Stimulated activated CD4-positive, alpha-beta T cell treated with anti-CD3 and anti-CD28 coated beads, Interleukin-1b, Interleukin-23, amount 100 ng/mL, for 24 hours (primary cell): ENCODE data around the gene RHCG.
"Not testable (repeated sequence)": the region's sequence is repeated elsewhere in the genome, so short reads cannot be mapped to it uniquely, and the experiment has no call there.

Experiments used
- DNase-seq, 4 experiments: peaks; one replicate each; pipeline ENCODE4 v3.0.0-alpha.2; 2020; ENCODE audit warnings: low read depth in 4 of 4, low spot score in 1 of 4

Gene RHCG

DNA sequence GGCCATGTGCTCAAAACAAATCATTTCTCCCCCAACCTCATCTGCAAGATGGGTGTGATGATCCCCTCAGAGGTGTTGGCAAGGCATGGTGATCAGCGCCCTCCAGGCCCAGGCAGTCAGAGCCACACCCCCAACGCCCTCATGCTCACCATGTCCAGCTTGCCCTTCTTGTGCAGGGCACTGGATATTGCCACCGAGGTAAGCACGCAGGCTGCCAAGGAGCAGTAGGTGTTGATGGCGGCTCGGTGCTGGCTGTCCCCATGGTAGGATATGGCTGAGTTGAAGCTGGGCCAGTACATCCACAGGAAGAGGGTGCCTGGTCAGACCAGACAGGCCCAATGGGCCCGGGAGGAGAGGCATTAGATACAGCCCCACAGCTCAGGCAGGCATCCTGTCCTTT, 17.2 kb downstream of the RHCG start:
- no peak for DNase-seq

DNA sequence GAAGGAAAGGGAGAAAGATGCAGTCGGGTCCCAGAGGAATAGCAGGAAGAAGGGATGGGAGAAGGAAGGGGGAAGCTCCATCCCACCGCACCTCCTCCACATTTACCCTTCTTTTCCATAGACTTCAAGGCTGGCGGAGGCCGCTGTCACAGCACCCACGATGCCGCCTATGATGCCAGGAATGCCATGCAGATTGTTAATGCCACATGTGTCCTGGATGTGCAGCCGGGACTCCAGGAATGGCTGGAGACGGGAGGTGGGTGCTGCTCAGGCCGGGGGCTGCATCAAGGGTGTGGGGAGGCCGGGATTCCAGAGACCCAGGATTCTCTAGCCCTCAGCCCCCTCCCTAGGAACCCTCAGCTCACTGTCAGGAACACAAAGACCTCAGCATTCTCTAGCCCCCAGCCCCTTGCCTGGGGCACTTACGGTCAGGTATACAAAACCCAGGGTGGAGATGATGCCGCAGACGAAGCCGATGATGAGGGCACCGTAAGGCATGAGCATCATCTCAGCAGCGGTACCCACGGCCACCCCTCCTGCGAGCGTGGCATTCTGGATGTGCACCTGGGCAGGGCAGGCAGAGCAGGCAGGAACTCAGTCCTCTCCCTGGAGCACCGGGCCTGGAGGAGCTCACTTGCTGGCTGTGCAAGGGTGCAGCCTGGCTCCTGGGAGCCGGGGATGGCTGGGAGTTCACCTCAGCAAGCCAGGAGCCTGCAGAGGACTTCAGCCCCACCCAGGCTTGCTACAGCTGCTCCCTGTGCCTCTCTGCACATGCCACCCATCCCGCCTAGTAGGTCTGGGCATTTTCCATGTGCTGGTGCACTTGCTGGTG, 18.8 kb downstream of the RHCG start:
- DNase-seq: no peak

DNA sequence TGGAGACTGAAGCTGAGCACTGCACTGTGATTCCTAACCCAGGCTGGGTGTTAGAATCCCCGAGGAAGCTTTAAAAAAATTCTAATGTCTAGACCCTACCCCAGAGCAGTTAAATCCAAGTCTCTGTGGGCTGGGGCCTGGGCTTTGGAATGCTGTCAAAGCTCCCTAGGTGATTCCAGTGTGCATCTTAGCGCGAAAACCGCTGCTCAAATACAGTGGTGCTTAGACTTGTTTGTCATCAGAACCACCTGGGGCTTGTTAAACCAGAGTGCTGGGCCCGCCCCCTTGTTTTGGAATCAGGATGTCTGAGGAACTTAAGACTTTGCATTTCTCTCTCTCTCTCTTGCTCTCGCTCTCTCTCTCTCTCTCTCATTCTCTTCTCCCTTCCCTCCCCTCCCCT, 20.7 kb downstream of the RHCG start:
- no peak for DNase-seq

DNA sequence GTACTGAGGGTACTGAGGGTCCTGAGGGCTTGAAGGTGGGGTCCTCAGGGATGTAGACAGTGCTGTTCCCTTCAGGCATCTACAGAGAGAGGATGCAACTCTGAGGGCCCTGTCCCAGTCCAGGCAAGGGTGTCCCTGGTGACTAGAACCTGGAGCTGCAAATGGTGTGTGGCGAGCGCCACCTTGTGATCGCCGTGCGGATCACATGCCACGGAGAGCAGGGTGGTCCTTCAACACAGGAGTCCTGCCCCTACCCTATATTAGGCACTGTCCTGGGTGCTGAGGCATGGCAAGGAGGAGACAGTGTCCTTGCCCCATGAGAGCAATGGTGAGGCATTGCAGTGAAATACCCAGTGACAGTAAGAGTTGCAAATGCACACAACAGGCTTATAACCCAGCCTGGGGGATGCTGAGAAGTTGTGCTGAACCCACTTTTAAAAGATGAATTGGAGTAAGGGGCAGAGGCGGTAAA, 23.6 kb downstream of the RHCG start:
- peak in 1 of 4 experiments; percentile 30 for DNase-seq

DNA sequence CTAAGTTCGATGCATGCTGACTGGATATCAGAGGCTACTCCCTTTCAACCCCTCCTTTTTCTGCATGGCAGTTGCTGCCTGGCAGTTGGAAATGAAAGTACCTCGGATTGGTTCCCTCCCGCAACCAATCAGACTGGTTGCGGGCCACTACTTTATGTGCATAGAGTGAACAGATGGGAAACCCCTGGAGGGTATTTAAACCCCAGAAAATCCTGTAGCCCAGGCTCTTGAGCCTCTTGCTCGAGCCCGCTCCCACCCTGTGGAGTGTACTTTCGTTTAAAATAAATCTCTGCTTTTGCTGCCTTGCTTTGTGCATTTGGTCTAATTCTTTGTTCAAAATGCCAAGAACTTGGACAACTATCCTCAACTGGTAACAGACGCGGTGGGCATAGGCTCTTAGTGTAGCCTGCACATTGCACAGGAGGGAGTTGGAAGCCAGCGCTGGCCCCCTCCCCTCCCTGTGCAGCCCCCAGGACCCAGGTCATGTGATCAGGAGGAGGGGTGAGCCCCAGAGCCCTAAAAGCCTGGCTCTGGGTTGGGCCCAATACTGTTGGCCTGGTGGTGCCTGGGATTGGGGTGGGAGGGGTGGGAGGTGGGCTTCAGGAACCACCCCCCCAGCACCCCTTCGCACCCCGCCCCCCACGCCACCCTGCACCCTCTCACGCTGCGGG, 26.8 kb downstream of the RHCG start:
- DNase-seq: no peak

DNA sequence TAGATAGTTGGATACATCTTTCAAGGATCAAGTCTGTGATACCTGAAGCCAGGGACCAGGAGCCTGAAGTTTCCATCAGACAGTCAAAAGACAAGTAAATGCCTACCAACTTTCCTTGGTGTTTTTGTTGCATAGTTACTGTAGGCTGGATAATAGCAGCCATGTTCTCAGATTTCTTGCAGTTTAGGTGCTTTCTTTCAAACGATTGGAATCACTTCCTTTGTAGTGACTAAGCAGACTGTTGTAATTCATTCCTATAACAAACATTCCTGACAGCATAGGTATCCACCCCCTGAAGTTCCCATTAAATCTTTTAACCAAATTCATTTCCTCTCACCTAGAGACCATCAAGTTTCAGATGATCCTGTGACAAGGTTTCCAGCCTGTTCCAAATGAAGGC, 27.6 kb downstream of the RHCG start:
- not testable (repeated sequence) for DNase-seq

DNA sequence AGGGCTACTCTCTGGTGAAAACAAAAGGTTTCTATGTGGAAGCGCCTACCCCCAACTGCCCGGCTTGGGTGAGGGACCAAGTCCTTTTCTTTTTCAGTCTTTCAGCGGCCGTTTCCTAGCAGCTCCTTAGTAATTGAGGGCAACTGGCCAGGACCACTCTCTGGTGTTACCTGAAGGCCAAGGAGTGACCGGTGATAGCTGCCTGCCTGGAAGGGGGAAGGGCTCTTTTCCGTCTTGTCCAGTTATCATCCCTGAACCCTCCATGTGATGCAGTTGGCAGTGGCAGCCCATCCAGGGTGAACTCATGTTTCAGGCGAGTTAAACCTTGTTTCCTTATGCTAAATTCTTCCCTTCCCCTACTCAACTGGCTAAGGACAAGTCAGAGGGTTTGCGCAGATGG, 33.3 kb downstream of the RHCG start:
- no peak for DNase-seq

DNA sequence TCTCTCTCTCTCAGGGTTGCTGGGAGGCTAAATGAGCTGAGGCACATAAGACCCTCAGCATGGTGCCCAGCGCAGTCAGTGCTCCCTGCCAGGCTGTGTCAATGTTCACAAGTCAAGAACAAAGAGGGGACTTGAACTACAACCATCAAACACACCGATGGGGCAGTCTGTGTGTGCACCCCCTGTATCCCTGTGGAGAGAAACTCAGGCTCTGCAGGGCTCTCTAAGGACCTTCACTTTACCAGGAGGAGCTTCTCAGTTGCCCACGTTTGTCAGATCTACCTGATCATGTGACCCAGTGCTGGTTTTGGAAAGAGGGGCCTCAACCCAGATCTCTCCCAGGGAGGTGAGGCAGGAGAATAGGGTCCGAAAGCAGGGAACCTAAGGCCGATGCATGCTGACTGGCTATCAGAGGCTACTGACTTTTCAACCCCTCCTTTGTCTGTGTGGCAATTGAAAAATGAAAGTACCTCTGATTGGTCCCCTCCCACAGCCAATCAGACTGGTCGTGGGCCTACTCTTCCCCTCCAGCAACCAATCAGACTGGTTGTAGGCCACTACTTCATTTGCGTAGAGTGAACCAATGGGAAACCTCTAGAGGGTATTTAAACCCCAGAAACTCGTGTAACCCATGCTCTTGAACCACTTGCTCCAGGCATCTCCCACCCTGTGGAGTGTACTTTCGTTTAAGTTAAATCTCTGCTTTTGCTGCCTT, 34.0 kb downstream of the RHCG start:
- DNase-seq: no peak

DNA sequence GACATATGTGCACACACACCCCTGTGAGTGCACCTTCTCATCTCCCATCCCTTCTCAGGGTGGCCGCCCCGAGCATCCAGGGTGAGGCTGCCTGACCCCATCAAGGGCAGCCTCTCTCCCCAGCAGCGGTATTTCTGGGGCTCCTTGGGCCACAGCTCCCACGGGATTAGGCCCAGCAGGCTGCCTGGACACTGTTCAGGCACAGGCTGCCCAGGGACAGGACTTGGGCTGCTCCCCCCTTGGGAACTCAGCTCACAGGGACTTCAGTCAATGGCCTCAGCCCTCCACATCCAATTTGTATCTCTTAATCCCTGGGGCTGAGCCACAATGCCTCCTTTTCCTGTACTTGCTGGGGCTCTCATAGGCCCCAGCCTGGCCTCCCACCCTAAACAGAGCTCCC, 35.0 kb downstream of the RHCG start:
- DNase-seq: no peak

DNA sequence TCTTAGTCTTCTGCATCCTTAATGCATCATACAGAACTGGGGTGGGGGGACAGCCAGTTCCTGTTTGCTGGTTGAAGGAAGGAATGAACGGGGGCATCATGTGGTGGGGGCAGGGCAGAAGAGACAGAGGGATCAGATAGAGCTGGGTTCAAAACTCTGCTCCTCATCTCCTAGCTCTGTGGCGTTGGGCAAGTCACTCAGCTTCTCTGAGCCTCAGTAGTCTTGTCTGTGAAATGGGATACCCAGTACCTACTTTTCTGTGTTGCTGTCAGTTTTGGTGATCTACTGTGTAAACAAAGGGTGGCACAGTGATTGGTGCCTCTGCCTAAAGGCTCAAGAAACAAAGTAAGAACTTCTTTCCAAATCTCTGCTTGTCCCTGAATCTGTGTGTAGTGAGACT, 36.3 kb downstream of the RHCG start:
- no peak for DNase-seq

DNA sequence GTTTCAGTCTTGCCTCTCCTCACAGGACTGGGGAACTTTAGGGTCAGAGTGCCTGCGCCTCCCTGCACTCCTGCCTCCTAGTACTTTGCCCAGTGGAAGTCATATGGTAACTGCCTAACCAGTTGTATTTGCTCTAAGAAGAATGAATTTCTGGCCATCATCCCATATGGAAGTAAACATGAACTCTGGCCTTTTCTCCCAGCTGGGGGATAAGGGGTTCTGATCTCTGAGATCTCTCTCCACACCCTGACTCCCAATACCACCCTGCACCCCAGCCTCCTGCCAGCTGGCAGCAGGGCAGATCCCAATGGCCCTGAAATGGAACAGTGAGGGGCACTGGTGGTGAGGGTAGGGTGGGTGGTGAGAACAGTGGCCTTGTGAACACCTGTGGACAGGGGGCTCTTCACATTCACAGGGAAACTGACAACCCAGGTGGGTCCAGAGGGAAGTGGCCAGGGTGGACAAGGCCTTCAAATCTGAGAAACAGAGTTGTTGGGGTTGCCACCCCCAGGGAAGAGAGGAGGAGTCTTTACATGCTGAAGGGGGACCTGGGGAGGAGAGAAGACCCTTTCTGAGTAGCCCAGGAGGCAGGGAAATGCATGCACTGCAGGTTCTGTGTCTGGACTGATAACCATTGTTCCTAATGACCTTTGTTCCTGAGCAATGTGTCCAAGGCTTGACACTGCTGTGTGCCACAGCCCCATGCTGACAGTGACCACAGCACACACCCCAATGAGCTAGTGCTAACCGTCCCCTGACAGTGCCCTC, 36.9 kb downstream of the RHCG start:
- no peak for DNase-seq

DNA sequence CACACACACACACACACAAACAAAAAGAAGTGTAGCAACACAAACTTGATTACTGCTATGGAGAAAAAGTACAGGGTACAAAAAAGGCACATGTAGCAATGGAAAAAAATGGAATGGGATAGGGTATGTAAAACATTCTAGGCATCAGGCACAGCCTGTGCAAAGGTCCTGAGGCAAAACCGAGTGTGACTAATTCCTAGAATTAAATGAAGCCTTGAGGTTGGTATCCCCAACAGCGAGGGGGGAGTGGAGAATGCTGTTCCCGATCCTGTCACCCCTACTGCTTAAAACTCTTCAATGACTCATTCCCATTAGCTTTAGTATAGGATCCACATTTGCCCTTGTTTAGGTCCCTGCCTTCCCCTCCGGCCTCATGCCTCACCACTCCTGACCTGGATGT, 37.9 kb downstream of the RHCG start:
- no peak for DNase-seq

DNA sequence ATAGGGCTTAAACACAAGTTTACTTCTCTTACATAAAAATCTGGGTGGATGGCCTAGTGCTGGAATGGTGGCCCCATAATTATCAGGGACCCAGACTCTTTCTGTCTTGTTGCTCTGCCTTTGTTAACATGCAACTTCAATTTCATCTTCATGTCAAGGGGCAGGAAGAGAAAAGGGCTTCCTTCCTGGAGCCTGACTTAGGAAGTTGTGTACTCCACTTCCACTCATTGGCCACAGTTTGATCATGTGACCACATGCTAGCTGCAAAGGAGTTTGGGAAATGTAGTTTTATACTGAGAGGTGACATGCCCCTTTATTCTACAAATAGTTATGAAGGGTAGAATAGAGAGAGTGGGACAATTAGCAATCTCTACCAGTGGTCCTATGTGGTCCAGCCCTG, 39.3 kb downstream of the RHCG start:
- no peak for DNase-seq

DNA sequence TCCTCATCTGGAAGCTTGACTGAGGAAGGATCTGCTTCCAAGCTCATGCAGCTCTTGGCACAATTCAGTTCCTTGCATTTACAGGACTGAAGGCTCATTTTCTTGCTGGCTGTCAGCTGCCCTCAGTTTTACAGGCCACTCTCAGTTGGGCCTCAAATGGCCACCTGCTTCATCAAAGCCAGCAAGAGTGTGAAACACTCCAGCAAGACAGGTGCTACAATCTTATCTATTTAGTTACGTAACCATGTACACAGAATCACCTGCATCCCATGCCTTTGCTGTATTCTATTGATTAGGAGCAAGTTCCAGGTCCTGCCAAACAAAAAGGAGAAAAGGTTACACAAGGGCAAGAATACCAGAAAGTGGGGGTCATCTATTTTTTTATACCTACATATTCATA, 40.8 kb downstream of the RHCG start:
- no peak for DNase-seq

DNA sequence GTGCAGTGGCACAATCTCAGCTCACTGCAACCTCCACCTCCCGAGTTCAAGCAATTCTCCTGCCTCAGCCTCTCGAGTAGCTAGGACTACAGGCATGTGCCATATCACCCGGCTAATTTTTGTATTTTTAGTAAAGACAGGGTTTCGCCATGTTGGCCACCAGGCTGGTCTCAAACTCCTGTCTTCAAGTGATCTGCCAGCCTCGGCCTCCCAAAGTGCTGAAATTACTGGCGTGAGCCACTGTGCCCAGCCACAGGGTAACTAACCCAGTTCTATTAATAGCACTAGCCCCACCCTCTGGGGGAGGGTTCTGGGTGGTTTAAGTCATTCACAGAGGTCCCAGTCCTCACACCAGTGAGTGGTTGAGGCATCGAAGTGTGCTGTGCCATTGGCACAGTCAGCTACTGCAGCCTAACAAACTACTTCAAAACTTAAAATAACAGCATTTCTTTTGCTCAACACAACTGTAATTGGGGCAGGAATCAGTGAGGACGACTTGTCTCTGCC, 44.0 kb downstream of the RHCG start:
- DNase-seq: no peak

DNA sequence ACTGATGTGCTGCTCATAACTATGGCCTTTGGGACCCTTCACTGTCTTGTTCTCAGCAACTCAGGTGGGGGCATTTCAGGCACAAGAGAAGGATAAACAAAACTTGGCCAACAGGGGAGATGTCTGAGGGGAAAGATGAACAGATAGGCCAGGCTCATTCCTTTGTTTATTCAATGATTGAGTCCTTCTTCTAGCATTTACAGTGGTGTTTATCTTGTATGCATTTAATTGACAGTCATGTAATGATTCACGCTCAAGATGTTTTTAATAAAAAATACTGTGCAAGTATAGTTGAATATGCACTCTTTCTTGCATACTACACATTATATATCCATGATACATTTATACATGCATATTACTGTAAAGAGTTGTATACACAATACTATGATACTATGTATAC, 44.5 kb downstream of the RHCG start:
- no peak for DNase-seq

DNA sequence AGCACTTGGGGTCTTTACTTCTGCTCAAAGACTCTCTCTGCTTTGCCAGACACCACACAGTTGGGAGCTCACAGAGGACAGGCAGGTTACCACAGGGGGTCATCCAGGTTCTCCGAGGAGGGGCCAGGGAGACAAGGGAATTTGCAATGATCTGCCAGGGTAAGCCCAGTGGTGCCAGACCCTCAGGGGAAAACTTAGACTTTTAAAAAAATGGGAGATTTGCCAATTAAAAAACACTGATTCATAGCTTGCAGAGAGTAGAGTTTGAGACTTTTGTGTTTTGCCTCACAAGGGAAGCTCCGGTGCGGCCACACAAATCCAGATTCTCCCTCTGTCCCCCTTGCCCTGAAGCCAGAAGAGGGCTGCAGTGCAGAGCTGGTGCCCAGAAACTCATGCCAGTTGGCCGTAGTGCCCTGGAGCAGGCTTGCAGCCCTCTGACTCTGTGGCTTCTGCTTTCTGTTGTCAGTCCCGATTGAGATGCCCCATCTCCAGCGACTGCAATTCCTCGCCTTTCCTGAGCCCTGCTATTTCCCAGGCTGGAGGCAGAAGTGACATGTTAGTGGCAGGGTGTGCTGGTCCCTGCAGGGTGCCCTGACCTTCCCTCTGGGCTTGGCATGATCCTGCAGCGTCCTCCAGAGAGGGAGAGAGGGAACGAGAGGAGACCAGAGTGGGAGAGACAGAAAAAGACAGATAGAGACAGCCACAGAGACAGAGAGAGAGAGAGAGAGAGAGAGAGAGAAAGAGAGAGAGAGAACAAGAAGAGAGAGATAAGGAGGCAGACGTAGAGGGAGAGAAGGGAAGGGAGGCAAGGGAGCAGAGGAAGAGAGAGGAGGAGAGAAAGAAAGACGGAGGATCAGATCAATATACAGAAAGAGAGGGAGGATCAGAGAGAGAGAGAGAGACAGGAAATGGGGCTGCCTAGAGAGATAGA, 46.0 kb downstream of the RHCG start:
- no peak for DNase-seq

DNA sequence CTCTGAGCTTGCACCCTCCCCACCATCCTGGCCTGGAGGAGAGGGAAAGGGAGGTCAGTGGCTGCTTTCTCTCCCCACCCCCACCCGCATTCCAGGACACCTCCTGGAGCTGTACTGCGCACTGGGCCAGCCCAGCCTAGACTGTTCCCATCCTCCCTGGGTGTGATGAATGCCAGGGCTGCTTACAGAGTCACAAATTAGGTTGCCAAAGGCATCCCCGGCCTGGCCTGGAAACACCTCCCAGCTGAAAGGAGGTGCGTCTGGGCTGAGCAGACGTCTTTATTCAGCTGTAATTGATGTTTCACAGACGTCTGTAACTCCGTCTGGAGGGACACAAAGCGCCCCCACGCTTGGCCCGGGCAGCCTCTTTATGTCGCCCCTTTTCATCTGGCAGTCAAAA, 47.6 kb downstream of the RHCG start:
- no peak for DNase-seq

DNA sequence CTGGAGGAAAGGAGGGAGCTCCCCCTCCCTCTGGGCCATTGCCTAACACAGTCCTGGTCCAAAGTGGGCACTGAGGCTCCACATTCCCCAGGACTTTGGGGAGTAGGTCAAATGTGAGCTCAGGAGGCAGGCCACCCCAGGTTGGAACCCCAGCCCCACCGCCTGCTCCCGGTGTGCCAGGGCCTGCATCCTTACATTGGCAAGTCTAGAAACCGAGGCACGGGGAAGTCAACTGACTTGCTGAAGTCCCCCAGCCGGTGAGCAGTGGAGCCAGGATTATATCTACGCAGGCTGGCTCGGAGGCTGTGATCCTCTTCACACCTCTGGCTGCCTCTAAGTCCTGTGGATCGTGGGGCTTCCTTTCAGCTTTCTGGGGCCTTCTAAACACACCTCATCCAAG, 48.7 kb downstream of the RHCG start:
- no peak for DNase-seq

DNA sequence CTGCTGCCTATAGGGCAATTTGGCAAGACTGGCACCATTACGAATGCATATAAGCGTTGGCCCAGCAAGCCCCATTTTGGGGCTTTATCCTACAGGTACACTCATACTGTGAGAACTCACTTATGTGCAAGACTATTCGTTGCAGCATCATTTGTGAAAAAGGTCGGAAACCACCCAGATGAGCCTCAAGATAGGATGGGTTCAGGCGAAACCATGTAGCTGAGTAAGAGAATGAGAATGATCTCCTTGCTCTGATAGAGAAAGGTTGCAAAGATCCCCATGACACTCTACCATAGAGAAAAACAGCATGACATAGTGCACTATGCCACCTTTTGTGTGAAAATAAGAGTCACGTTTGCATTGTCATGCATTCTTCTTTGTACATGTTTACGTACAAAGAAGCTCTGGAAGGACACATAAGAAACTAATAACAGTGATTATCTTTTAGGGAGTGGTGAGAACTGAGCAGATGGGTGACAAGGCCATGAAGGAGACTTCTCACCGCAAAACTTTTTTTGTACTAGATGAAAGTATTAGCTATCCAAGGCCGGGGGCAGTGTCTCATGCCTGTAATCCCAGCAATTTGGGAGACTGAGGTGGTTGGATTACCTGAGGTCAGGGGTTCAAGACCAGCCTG, 50.0 kb downstream of the RHCG start:
- no peak for DNase-seq
